Upper lobe of left lung (tissue), 4 donors: ENCODE measurements around the gene PPM1J.

Source experiments
- POLR2A ChIP-seq, 4 donors: fragments of 450-650 bp; IDR thresholded peaks; one replicate each; pipeline ENCODE4 v1.5.1; 2016 to 2017; ENCODE audit warnings: antibody characterized with exemption in 4 of 4, mild to moderate bottlenecking in 2 of 4
- POLR2AphosphoS5 ChIP-seq, 2 donors: sonication (generic); formaldehyde crosslinking; IDR thresholded peaks; one replicate each; pipeline ENCODE4 v1.5.1; 2017; ENCODE audit warnings: antibody characterized with exemption in 2 of 2
- TF ChIP-seq, protein P1 (sequence below), 6 experiments: fragments of 450-650 bp in 4 of 6; fragments of 200-600 bp in 2 of 6; sonication (generic) in 2 of 6; IDR thresholded peaks; one replicate each; pipeline ENCODE4 v1.5.1; 2016 to 2019; ENCODE audit warnings: antibody characterized with exemption in 6 of 6

DNA sequence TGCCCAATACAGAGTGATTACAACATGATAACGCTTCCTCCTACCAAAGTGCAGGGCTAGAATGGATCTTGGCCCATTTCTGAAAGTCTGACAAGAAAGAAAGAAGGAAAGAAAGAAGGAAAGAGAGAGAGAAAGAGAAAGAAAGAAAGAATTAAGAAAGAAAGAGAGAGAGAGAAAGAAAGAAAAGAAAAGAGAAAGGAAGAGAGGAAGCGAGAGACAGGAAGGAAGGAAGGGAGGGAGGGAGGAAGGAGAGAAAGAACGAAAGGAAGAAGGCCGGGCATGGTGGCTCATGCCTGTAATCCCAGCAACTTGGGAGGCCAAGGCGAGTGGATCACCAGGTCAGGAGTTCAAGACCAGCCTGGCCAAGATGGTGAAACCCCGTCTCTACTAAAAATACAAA is 44.1 kb upstream of the PPM1J start:
- TF ChIP-seq POLR2AphosphoS5 (IDR thresholded peaks at IDR 0.05) (no peak), POLR2A (IDR thresholded peaks at IDR 0.05) (no peak)
- TF ChIP-seq, protein P1, sequence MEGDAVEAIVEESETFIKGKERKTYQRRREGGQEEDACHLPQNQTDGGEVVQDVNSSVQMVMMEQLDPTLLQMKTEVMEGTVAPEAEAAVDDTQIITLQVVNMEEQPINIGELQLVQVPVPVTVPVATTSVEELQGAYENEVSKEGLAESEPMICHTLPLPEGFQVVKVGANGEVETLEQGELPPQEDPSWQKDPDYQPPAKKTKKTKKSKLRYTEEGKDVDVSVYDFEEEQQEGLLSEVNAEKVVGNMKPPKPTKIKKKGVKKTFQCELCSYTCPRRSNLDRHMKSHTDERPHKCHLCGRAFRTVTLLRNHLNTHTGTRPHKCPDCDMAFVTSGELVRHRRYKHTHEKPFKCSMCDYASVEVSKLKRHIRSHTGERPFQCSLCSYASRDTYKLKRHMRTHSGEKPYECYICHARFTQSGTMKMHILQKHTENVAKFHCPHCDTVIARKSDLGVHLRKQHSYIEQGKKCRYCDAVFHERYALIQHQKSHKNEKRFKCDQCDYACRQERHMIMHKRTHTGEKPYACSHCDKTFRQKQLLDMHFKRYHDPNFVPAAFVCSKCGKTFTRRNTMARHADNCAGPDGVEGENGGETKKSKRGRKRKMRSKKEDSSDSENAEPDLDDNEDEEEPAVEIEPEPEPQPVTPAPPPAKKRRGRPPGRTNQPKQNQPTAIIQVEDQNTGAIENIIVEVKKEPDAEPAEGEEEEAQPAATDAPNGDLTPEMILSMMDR (IDR thresholded peaks at IDR 0.05): no peak
